Body of pancreas (tissue), 4 donors: ENCODE measurements around the gene TADA2B. TPM values are rescaled to one million over a fixed set of nuclear protein-coding genes. Genes with fewer than 3 reads are reported as not detected.

Source experiments
- ATAC-seq: fragments of 150-250 bp; one replicate; pipeline ENCODE4 v1.9.1; 2016
- DNase-seq, 4 donors: peaks; one replicate each; pipeline ENCODE4 v3.0.0-alpha.2; 2019
- H3K27ac ChIP-seq, 4 donors: fragments of 200-600 bp; sonication (generic); 1 replicate in 3 of 4; 2 replicates in 1 of 4; pipeline versions ENCODE4 v1.5.1 to v1.6.1; 2016 to 2019; ENCODE audit warnings: mild to moderate bottlenecking in 1 of 4, mixed read lengths in 1 of 4, moderate library complexity in 1 of 4
- H3K27me3 ChIP-seq, 2 donors: fragments of 200-600 bp; sonication (generic); one replicate each; pipeline ENCODE4 v1.6.0; 2016; ENCODE audit warnings: mild to moderate bottlenecking in 1 of 2
- H3K36me3 ChIP-seq, 2 donors: fragments of 200-600 bp; sonication (generic); replicated peaks in 1 of 2; 2 replicates each; pipeline ENCODE4 v1.5.1; 2016; ENCODE audit warnings: low read depth in 2 of 2; ENCODE audit not compliant: insufficient read depth in 1 of 2
- H3K4me1 ChIP-seq: fragments of 200-600 bp; sonication (generic); one replicate; pipeline ENCODE4 v1.6.0; 2016
- H3K4me3 ChIP-seq, 2 donors: fragments of 200-600 bp; sonication (generic); 1 replicate in 1 of 2; 2 replicates in 1 of 2; pipeline ENCODE4 v1.5.1; 2016 to 2019
- H3K9me3 ChIP-seq, 3 donors: fragments of 200-600 bp; sonication (generic); 1 replicate in 2 of 3; 2 replicates in 1 of 3; pipeline ENCODE4 v1.5.1; 2016
- CTCF ChIP-seq, 7 experiments: fragments of 450-650 bp in 4 of 7; fragments of 200-600 bp in 3 of 7; sonication (generic) in 3 of 7; IDR thresholded peaks; one replicate each; pipeline ENCODE4 v1.5.1; 2016 to 2019; ENCODE audit warnings: antibody characterized with exemption in 7 of 7
- POLR2A ChIP-seq, 3 donors: fragments of 450-650 bp; IDR thresholded peaks; one replicate each; pipeline ENCODE4 v1.6.1; 2016; ENCODE audit warnings: antibody characterized with exemption in 3 of 3, mild to moderate bottlenecking in 2 of 3
- WGBS, 2 donors: methylation state at CpG; one replicate each; pipeline ENCODE4 v1.1.5; 2017; 5-methylcytosine and 5-hydroxymethylcytosine counted together
- intact Hi-C: fragments of 100-400 bp; cut with DNase I; formaldehyde crosslinking; loops from one replicate; pipeline ENCODE4 v1.15.1; 2023
- total RNA-seq, 2 donors: library from RNA; depleted of rRNA; stranded (reverse); fragments of >200 nt; gene quantifications; one replicate each; pipeline ENCODE4 v1.1.0, GENCODE V29; 2016

TADA2B gene
- total RNA-seq, 2 donors from 2014 or later, result 18.1 to 20.0 TPM

GRCh38 chr4:7063362-7063761 is 20.2 kb downstream of the TADA2B start:
- TF ChIP-seq POLR2A (IDR thresholded peaks at IDR 0.05), result no peak
- no peak for TF ChIP-seq CTCF (IDR thresholded peaks at IDR 0.05)
- no peaks in the 10 kb centered on the region for H3K27me3 ChIP-seq
- ATAC-seq (no peak), DNase-seq (no peak)
- intact Hi-C loops, result no loop called here
- 71 to 80% methylated on average over 4 of the region's 4 CpGs for WGBS, 2 donors
- peaks cover 0 to 22% of the 10 kb centered on the region in 2 donors for H3K36me3 ChIP-seq
- H3K4me3 ChIP-seq, result no peak overlapping the region
- H3K4me1 ChIP-seq, result peaks cover 16% of the 10 kb centered on the region
- no peak overlapping the region for H3K27ac ChIP-seq
- no peaks in the 10 kb centered on the region for H3K9me3 ChIP-seq

GRCh38 chr4:7066006-7066405 is 22.8 kb downstream of the TADA2B start:
- Histone ChIP-seq H3K27ac (no peak overlapping the region), H3K4me3 (no peak overlapping the region), H3K9me3 (no peaks in the 10 kb centered on the region), H3K36me3 (peaks cover 0 to 11% of the 10 kb centered on the region in 2 donors), H3K4me1 (peaks cover 24% of the 10 kb centered on the region), H3K27me3 (no peaks in the 10 kb centered on the region)
- ATAC-seq, result no peak
- no peak for TF ChIP-seq POLR2A (IDR thresholded peaks at IDR 0.05)
- TF ChIP-seq CTCF (IDR thresholded peaks at IDR 0.05), result no peak
- 88 to 89% methylated on average over 11 of the region's 11 CpGs for WGBS, 2 donors
- no peak for DNase-seq
- intact Hi-C loops, result no loop called here

GRCh38 chr4:7066493-7066892 is 23.3 kb downstream of the TADA2B start:
- TF ChIP-seq POLR2A (IDR thresholded peaks at IDR 0.05), result no peak
- TF ChIP-seq CTCF (IDR thresholded peaks at IDR 0.05), result no peak
- 61 to 84% methylated on average over 4 of the region's 4 CpGs for WGBS, 2 donors
- ATAC-seq, result no peak
- H3K4me1 ChIP-seq, result peaks cover 24% of the 10 kb centered on the region
- H3K9me3 ChIP-seq, result no peaks in the 10 kb centered on the region
- intact Hi-C loops, result no loop called here
- no peaks in the 10 kb centered on the region for H3K27me3 ChIP-seq
- peak overlapping the region in 1 of 4 donors; percentile 87 for H3K27ac ChIP-seq
- no peak for DNase-seq
- H3K4me3 ChIP-seq, result no peak overlapping the region
- H3K36me3 ChIP-seq, result peaks cover 0 to 9% of the 10 kb centered on the region in 2 donors

GRCh38 chr4:7067126-7067451 is 23.9 kb downstream of the TADA2B start:
- DNase-seq (no peak), ATAC-seq (no peak)
- Histone ChIP-seq H3K27ac (peak overlapping the region; percentile 74 to 94 (median 87)), H3K27me3 (no peaks in the 10 kb centered on the region), H3K4me3 (peak overlapping the region; percentile 83 to 92), H3K9me3 (no peaks in the 10 kb centered on the region), H3K36me3 (peaks cover 0 to 3% of the 10 kb centered on the region in 2 donors), H3K4me1 (peaks cover 24% of the 10 kb centered on the region)
- intact Hi-C loops, result no loop called here
- TF ChIP-seq CTCF (IDR thresholded peaks at IDR 0.05), result no peak
- no peak for TF ChIP-seq POLR2A (IDR thresholded peaks at IDR 0.05)
- WGBS, 2 donors, result 1 to 2% methylated on average over 10 to 13 of the region's 13 CpGs

GRCh38 chr4:7067452-7068278 is 24.5 kb downstream of the TADA2B start, which contains the start of gene GRPEL1:
GRPEL1 (minus strand) TSS chr4:7068064; CDS start chr4:7068032, 32 bp downstream.
- Histone ChIP-seq H3K9me3 (no peaks in the 10 kb centered on the region), H3K27me3 (no peaks in the 10 kb centered on the region), H3K27ac (peak within 1 kb of the TSS; percentile 85 to 94 (median 87)), H3K4me3 (peak within 1 kb of the TSS; percentile 83 to 92), H3K36me3 (peaks cover 0 to 3% of the 10 kb centered on the region in 2 donors), H3K4me1 (peaks cover 24% of the 10 kb centered on the region)
- ATAC-seq, result peak; percentile 96
- WGBS, 2 donors, result 0 to 1% methylated on average over 12 to 80 of the region's 81 CpGs
- TF ChIP-seq POLR2A (IDR thresholded peaks at IDR 0.05) (peak; percentile 92 to 98 (median 98)), CTCF (IDR thresholded peaks at IDR 0.05) (no peak)
- intact Hi-C loops, result no loop called here
- DNase-seq, result peak; percentile 100
